GM23338 (cell line): ENCODE results near the gene CDK4. TPM values are rescaled to one million over a fixed set of nuclear protein-coding genes. Genes with fewer than 3 reads are reported as not detected.

Source experiments
- ATAC-seq: fragments of 200-7000 bp; cut with Tn5 transposase; 3 replicates; pipeline ENCODE4 v1.9.1; 2020
- DNase-seq: peaks from one replicate; pipeline ENCODE4 v3.0.0-alpha.2; 2015; ENCODE audit warnings: low spot score
- H2AFZ ChIP-seq: fragments of 200-600 bp; sonication (generic); 2 replicates; pipeline ENCODE4 v1.8.0; 2016; ENCODE audit warnings: antibody characterized with exemption, mild to moderate bottlenecking, moderate library complexity
- H3F3A ChIP-seq: fragments of 200-600 bp; sonication (generic); replicated peaks from 2 replicates; pipeline ENCODE4 v1.8.0; 2017; ENCODE audit warnings: antibody characterized with exemption, mixed run types, low read depth
- H3K27ac ChIP-seq: fragments of 200-600 bp; sonication (generic); 2 replicates; pipeline ENCODE4 v1.6.1; 2016; ENCODE audit warnings: low read depth
- H3K27me3 ChIP-seq: fragments of 200-600 bp; sonication (generic); 2 replicates; pipeline ENCODE4 v1.8.0; 2016; ENCODE audit warnings: mild to moderate bottlenecking, mixed run types, moderate library complexity; ENCODE audit not compliant: insufficient read depth
- H3K36me3 ChIP-seq: fragments of 200-600 bp; sonication (generic); 2 replicates; pipeline ENCODE4 v1.8.0; 2016; ENCODE audit warnings: mild to moderate bottlenecking; ENCODE audit not compliant: insufficient read depth
- H3K4me1 ChIP-seq: fragments of 200-600 bp; sonication (generic); 2 replicates; pipeline ENCODE4 v1.8.0; 2016; ENCODE audit warnings: mild to moderate bottlenecking, moderate library complexity; ENCODE audit not compliant: insufficient read depth
- H3K4me2 ChIP-seq: fragments of 200-600 bp; sonication (generic); 2 replicates; pipeline ENCODE4 v1.7.1; 2017; ENCODE audit warnings: mixed run types
- H3K4me3 ChIP-seq: fragments of 200-600 bp; sonication (generic); 2 replicates; pipeline ENCODE4 v1.6.1; 2016; ENCODE audit warnings: mixed run types
- H3K79me2 ChIP-seq: fragments of 200-600 bp; sonication (generic); replicated peaks from 2 replicates; pipeline ENCODE4 v1.8.0; 2017; ENCODE audit warnings: mild to moderate bottlenecking; ENCODE audit not compliant: insufficient read depth
- H3K9me2 ChIP-seq: fragments of 200-600 bp; sonication (generic); 2 replicates; pipeline ENCODE4 v1.8.0; 2017; ENCODE audit not compliant: insufficient read depth
- H4K20me1 ChIP-seq: fragments of 200-600 bp; sonication (generic); replicated peaks from 2 replicates; pipeline ENCODE4 v1.8.0; 2017; ENCODE audit warnings: mild to moderate bottlenecking; ENCODE audit not compliant: insufficient read depth
- H3K27ac Mint-ChIP-seq: 2 replicates; pipeline ENCODE4 v1.8.0; 2020; ENCODE audit warnings: inconsistent platforms, mild to moderate bottlenecking, moderate library complexity, mixed read lengths
- H3K27me3 Mint-ChIP-seq: 3 replicates; pipeline ENCODE4 v1.8.0; 2022; ENCODE audit warnings: low read depth, mild to moderate bottlenecking, moderate library complexity, mixed read lengths, inconsistent platforms; ENCODE audit not compliant: insufficient read depth, poor library complexity
- H3K36me3 Mint-ChIP-seq: 3 replicates; pipeline ENCODE4 v1.8.0; 2021; ENCODE audit warnings: low read depth, mild to moderate bottlenecking, inconsistent platforms, moderate library complexity, mixed read lengths
- H3K4me1 Mint-ChIP-seq: 3 replicates; pipeline ENCODE4 v1.8.0; 2020; ENCODE audit warnings: mild to moderate bottlenecking, inconsistent platforms, mixed read lengths
- H3K4me3 Mint-ChIP-seq: 3 replicates; pipeline ENCODE4 v1.8.0; 2021; ENCODE audit warnings: moderate library complexity, mild to moderate bottlenecking, inconsistent platforms, mixed read lengths
- H3K9me3 Mint-ChIP-seq: 3 replicates; pipeline ENCODE4 v1.8.0; 2020; ENCODE audit warnings: moderate library complexity, mild to moderate bottlenecking, inconsistent platforms, mixed read lengths
- CREB1 ChIP-seq: fragments of 250-450 bp; sonication (Bioruptor Pico); IDR thresholded peaks from 2 replicates; pipeline ENCODE4 v1.5.0; 2020; ENCODE audit warnings: low read depth, mild to moderate bottlenecking, moderate library complexity
- EZH2 ChIP-seq: fragments of 200-600 bp; sonication (generic); IDR thresholded peaks from one replicate; pipeline ENCODE4 v1.8.0; 2017; ENCODE audit warnings: antibody characterized with exemption, mild to moderate bottlenecking, low read depth; ENCODE audit not compliant: unreplicated experiment
- EZH2phosphoT487 ChIP-seq: fragments of 200-600 bp; sonication (generic); IDR thresholded peaks from one replicate; pipeline ENCODE4 v1.8.1; 2018; ENCODE audit warnings: antibody characterized with exemption; ENCODE audit not compliant: unreplicated experiment
- NANOG ChIP-seq: IDR thresholded peaks from 2 replicates; pipeline ENCODE4 v1.6.1; 2016; ENCODE audit warnings: antibody characterized with exemption, borderline replicate concordance
- POLR2AphosphoS5 ChIP-seq: IDR thresholded peaks from 2 replicates; pipeline ENCODE4 v1.6.1; 2016; ENCODE audit warnings: antibody characterized with exemption, low read depth
- STAT1 ChIP-seq: IDR thresholded peaks from one replicate; pipeline ENCODE4 v1.6.1; 2016; ENCODE audit warnings: antibody characterized with exemption; ENCODE audit not compliant: unreplicated experiment
- ZNF114 ChIP-seq: fragments of 250-450 bp; sonication (Bioruptor Pico); IDR thresholded peaks from 2 replicates; pipeline ENCODE4 v1.5.0; 2020; ENCODE audit warnings: mild to moderate bottlenecking, moderate library complexity
- ZNF331 ChIP-seq: fragments of 250-450 bp; sonication (Bioruptor Pico); IDR thresholded peaks from 2 replicates; pipeline ENCODE4 v1.5.0; 2020; ENCODE audit warnings: low read depth, mild to moderate bottlenecking, moderate library complexity
- polyA plus RNA-seq: library from polyadenylated mRNA; unstranded; fragments of >200 nt; fragmentation: Nextera tagmentation; extraction: Ambion mirVana; gene quantifications from 2 replicates; pipeline ENCODE4 v1.2.1, GENCODE V29; 2016
- total RNA-seq: library from RNA; depleted of rRNA; stranded (reverse); fragments of >200 nt; shearing (Covaris generic); gene quantifications from 2 replicates; pipeline ENCODE4 v1.2.3, GENCODE V29; 2014
- TF ChIP-seq, protein P1 (sequence below), 2 experiments: fragments of 200-600 bp in 1 of 2; sonication (generic) in 1 of 2; conservative IDR thresholded peaks; 2 replicates each; pipeline versions ENCODE4 v1.5.1 to v1.6.1; 2016 to 2017; ENCODE audit warnings: antibody characterized with exemption in 2 of 2, low read depth in 2 of 2, mild to moderate bottlenecking in 2 of 2, moderate library complexity in 1 of 2
- TF ChIP-seq, protein P2 (sequence below): IDR thresholded peaks from 2 replicates; pipeline ENCODE4 v1.6.1; 2016; ENCODE audit warnings: antibody characterized with exemption

CDK4 gene
- total and polyA plus RNA-seq, 2 experiments from 2014 or later, result 105 to 198 TPM

DNA sequence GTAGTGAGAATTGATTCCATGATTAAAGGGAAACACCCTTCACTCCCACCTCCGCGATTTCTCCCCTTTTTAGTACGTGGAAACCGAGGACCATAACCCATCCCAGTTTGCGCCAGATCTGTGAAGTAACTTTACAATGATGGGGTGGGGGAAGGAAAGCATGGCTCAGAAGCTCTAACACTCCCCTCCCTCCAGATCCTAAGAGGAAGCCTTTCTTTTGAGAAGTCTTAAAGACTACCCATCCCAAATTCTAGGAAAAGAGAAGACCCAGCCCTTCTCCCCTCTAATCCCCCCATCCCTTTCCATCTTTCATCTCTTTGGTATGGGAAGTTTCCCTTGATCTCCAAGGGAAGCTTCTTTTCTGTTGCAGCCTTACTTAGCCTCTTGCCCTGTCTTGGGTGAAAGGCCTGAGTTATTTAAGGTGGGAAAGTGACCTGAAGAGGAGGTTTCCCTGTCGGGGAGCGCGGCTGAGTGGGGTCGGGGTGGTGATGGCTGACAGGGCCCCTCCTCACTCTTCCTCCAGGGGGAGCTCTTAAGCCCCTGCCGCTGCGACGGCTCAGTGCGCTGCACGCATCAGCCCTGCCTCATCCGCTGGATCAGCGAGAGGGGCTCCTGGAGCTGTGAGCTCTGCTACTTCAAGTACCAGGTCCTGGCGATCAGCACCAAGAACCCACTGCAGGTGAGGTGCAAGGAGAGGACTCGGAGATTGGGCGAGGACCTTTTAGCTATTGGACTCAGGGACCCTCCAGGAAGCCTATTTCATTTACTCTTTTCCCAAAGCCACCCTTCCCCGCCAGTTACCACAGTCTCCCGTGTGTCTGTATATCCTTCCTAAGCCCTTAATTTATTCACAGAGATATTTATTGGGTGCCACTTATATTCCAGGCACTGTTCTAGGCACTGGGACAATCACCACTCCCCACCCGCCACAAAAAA, 4.6 kb upstream of the CDK4 start:
- Mint-ChIP-seq H3K36me3 (peaks cover 3% of the 10 kb centered on the region), H3K4me3 (peak overlapping the region; percentile 71), H3K27me3 (peaks cover 71% of the 10 kb centered on the region), H3K27ac (no peak overlapping the region), H3K9me3 (no peaks in the 10 kb centered on the region; the same call in 2 of the 3 replicates), H3K4me1 (peaks cover 31% of the 10 kb centered on the region)
- no peaks in the 10 kb centered on the region for H3K9me2 ChIP-seq
- peak overlapping the region; percentile 86 for H3K4me2 ChIP-seq
- DNase-seq, result peak; percentile 89
- H3K4me3 ChIP-seq, result peak overlapping the region; percentile 83
- peaks cover 4% of the 10 kb centered on the region; the same call in 1 of the 2 replicates for H4K20me1 ChIP-seq
- no peaks in the 10 kb centered on the region for H3K36me3 ChIP-seq
- H3F3A ChIP-seq, result peaks cover 19% of the 10 kb centered on the region
- H2AFZ ChIP-seq, result no peak overlapping the region
- ATAC-seq, result peak; percentile 64
- H3K27ac ChIP-seq, result no peak overlapping the region
- H3K4me1 ChIP-seq, result peaks cover 30% of the 10 kb centered on the region
- peaks cover 4% of the 10 kb centered on the region for H3K79me2 ChIP-seq
- TF ChIP-seq POLR2AphosphoS5 (no peak), CREB1 (peak; percentile 43; the same call in 1 of the 2 replicates), EZH2 (peak; percentile 86), EZH2phosphoT487 (peak; percentile 51)
- TF ChIP-seq, protein P1, sequence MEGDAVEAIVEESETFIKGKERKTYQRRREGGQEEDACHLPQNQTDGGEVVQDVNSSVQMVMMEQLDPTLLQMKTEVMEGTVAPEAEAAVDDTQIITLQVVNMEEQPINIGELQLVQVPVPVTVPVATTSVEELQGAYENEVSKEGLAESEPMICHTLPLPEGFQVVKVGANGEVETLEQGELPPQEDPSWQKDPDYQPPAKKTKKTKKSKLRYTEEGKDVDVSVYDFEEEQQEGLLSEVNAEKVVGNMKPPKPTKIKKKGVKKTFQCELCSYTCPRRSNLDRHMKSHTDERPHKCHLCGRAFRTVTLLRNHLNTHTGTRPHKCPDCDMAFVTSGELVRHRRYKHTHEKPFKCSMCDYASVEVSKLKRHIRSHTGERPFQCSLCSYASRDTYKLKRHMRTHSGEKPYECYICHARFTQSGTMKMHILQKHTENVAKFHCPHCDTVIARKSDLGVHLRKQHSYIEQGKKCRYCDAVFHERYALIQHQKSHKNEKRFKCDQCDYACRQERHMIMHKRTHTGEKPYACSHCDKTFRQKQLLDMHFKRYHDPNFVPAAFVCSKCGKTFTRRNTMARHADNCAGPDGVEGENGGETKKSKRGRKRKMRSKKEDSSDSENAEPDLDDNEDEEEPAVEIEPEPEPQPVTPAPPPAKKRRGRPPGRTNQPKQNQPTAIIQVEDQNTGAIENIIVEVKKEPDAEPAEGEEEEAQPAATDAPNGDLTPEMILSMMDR (conservative IDR thresholded peaks at IDR 0.05; ENCODE audit: low read depth in 2 of 2), result peak; percentile 83 to 92
- H3K27me3 ChIP-seq, result peaks cover 79% of the 10 kb centered on the region

DNA sequence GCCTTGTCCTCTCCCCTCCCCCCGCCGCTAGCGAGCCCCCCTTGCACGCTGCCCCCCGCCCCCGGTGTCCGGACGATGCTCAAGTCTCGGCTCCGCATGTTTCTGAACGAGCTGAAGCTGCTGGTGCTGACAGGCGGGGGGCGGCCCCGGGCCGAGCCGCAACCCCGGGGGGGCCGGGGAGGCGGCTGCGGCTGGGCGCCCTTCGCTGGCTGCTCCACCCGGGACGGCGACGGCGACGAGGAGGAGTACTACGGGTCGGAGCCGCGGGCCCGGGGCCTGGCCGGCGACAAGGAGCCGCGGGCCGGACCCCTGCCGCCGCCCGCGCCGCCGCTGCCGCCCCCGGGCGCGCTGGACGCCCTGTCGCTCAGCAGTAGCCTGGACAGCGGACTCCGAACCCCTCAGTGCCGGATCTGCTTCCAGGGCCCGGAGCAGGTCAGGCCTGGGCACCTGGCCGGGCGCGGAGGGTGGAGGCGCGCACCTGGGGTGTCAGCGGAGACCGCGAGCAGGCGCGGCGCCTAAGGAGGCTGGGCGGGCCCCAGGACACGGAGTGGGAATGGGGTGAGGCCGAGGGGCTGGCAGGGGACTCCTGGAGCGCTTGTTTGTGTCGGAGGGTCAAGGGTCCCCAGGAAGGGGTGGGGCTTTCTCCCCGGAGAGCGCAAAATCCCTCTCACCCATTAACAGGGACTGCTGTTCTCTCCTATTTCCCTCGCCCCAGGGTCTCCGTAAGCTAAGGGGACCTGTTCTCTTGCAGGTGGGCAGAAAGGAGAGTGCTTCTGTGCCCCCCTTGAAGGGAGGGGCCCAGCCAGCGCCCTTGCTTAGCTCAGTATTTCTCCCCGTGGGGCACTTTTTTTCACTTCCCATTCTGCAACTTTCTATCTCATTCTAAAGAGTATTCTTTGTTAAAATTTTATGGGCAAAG, 3.6 kb upstream of the CDK4 start:
- H3K79me2 ChIP-seq, result peaks cover 13% of the 10 kb centered on the region
- ATAC-seq, result peak; percentile 3; the same call in 2 of the 3 replicates
- TF ChIP-seq POLR2AphosphoS5 (no peak), STAT1 (no peak), NANOG (no peak), EZH2phosphoT487 (no peak), CREB1 (no peak), ZNF114 (CRISPR knock-in tag) (no peak), ZNF331 (CRISPR knock-in tag) (no peak)
- TF ChIP-seq, protein P2, sequence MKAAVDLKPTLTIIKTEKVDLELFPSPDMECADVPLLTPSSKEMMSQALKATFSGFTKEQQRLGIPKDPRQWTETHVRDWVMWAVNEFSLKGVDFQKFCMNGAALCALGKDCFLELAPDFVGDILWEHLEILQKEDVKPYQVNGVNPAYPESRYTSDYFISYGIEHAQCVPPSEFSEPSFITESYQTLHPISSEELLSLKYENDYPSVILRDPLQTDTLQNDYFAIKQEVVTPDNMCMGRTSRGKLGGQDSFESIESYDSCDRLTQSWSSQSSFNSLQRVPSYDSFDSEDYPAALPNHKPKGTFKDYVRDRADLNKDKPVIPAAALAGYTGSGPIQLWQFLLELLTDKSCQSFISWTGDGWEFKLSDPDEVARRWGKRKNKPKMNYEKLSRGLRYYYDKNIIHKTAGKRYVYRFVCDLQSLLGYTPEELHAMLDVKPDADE, result no peak

More for the DNA sequence above, 3.6 kb upstream of the CDK4 start:
- peaks cover 19% of the 10 kb centered on the region for H3F3A ChIP-seq
- peak overlapping the region; percentile 83 for H3K4me3 ChIP-seq
- peaks cover 70% of the 10 kb centered on the region for H3K27me3 ChIP-seq
- no peaks in the 10 kb centered on the region for H3K9me2 ChIP-seq
- H3K4me2 ChIP-seq, result peak overlapping the region; percentile 86
- peaks cover 36% of the 10 kb centered on the region for H3K4me1 ChIP-seq
- Mint-ChIP-seq H3K36me3 (peaks cover 13% of the 10 kb centered on the region), H3K4me3 (peak overlapping the region; percentile 71), H3K9me3 (no peaks in the 10 kb centered on the region; the same call in 2 of the 3 replicates), H3K27ac (no peak overlapping the region), H3K27me3 (peaks cover 69% of the 10 kb centered on the region), H3K4me1 (peaks cover 36% of the 10 kb centered on the region)
- no peak overlapping the region for H2AFZ ChIP-seq
- peak; percentile 53 for DNase-seq
- H3K27ac ChIP-seq, result no peak overlapping the region
- H3K36me3 ChIP-seq, result no peaks in the 10 kb centered on the region
- peaks cover 4% of the 10 kb centered on the region; the same call in 1 of the 2 replicates for H4K20me1 ChIP-seq
